H9 (cell line): ENCODE data around the gene EIF3B. TPM values are rescaled to one million over a fixed set of nuclear protein-coding genes. Genes with fewer than 3 reads are reported as not detected.
"Not testable (repeated sequence)": the region's sequence is repeated elsewhere in the genome, so short reads cannot be mapped to it uniquely, and the experiment has no call there.

ENCODE experiments used
- DNase-seq: peaks from one replicate; pipeline ENCODE4 v3.0.0-alpha.2; 2017
- H2AFZ ChIP-seq: one replicate; pipeline ENCODE4 v1.6.1; 2013; ENCODE audit warnings: mild to moderate bottlenecking, low read length, control low read depth, moderate library complexity
- H2AK5ac ChIP-seq: 2 replicates; pipeline ENCODE4 v1.6.1; 2013; ENCODE audit warnings: low read length, control low read depth, mixed read lengths; ENCODE audit not compliant: insufficient read length
- H2BK120ac ChIP-seq: one replicate; pipeline ENCODE4 v1.6.1; 2013; ENCODE audit warnings: low read depth, mild to moderate bottlenecking, low read length, control low read depth, inconsistent platforms; ENCODE audit not compliant: poor library complexity, severe bottlenecking
- H2BK12ac ChIP-seq: 2 replicates; pipeline ENCODE4 v1.6.1; 2013; ENCODE audit warnings: low read length, control low read depth, mixed read lengths, low read depth; ENCODE audit not compliant: insufficient read length
- H2BK15ac ChIP-seq: 2 replicates; pipeline ENCODE4 v1.6.1; 2013; ENCODE audit warnings: low read depth, low read length, control low read depth
- H2BK20ac ChIP-seq: one replicate; pipeline ENCODE4 v1.6.1; 2013; ENCODE audit warnings: low read depth, mild to moderate bottlenecking, low read length, control low read depth, inconsistent platforms; ENCODE audit not compliant: poor library complexity, severe bottlenecking
- H2BK5ac ChIP-seq: 2 replicates; pipeline ENCODE4 v1.6.1; 2013; ENCODE audit warnings: low read length, control low read depth, mixed read lengths; ENCODE audit not compliant: insufficient read length
- H3K14ac ChIP-seq: 2 replicates; pipeline ENCODE4 v1.6.1; 2013; ENCODE audit warnings: low read length, control low read depth; ENCODE audit not compliant: insufficient read depth
- H3K18ac ChIP-seq: 2 replicates; pipeline ENCODE4 v1.6.1; 2013; ENCODE audit warnings: low read depth, mild to moderate bottlenecking, mixed read lengths, low read length, control low read depth; ENCODE audit not compliant: insufficient read length
- H3K23ac ChIP-seq: 2 replicates; pipeline ENCODE4 v1.6.1; 2013; ENCODE audit warnings: low read length, control low read depth, mixed read lengths, low read depth; ENCODE audit not compliant: insufficient read length
- H3K23me2 ChIP-seq: 2 replicates; pipeline ENCODE4 v1.6.1; 2013; ENCODE audit warnings: low read depth, mild to moderate bottlenecking, mixed read lengths, low read length, control low read depth; ENCODE audit not compliant: insufficient read length, poor library complexity, severe bottlenecking
- H3K27ac ChIP-seq: 2 replicates; pipeline ENCODE4 v1.5.1; 2013; ENCODE audit warnings: low read length, control low read depth, mixed read lengths, low read depth; ENCODE audit not compliant: insufficient read length
- H3K27me3 ChIP-seq: 2 replicates; pipeline ENCODE4 v1.6.1; 2013; ENCODE audit warnings: low read length, control low read depth, inconsistent platforms; ENCODE audit not compliant: insufficient read depth
- H3K4ac ChIP-seq: 2 replicates; pipeline ENCODE4 v1.6.1; 2013; ENCODE audit warnings: low read depth, mild to moderate bottlenecking, control low read depth, inconsistent platforms, low read length, moderate library complexity
- H3K4me1 ChIP-seq: 2 replicates; pipeline ENCODE4 v1.6.1; 2013; ENCODE audit warnings: low read length, control low read depth, inconsistent platforms; ENCODE audit not compliant: insufficient read depth
- H3K4me2 ChIP-seq: 2 replicates; pipeline ENCODE4 v1.6.1; 2013; ENCODE audit warnings: low read length, control low read depth, mixed read lengths; ENCODE audit not compliant: insufficient read length, insufficient read depth
- H3K56ac ChIP-seq: 2 replicates; pipeline ENCODE4 v1.6.1; 2013; ENCODE audit warnings: low read depth, mild to moderate bottlenecking, mixed read lengths, low read length, control low read depth; ENCODE audit not compliant: insufficient read length
- H3K79me1 ChIP-seq: 2 replicates; pipeline ENCODE4 v1.6.1; 2013; ENCODE audit warnings: low read depth, mild to moderate bottlenecking, moderate library complexity, low read length, control low read depth, inconsistent platforms; ENCODE audit not compliant: insufficient read depth, poor library complexity, severe bottlenecking
- H3K79me2 ChIP-seq: 2 replicates; pipeline ENCODE4 v1.6.1; 2013; ENCODE audit warnings: low read length, control low read depth, inconsistent platforms; ENCODE audit not compliant: insufficient read depth
- H3K9ac ChIP-seq: 2 replicates; pipeline ENCODE4 v1.6.1; 2013; ENCODE audit warnings: low read length, control low read depth, mixed read lengths; ENCODE audit not compliant: insufficient read length; ENCODE audit errors: extremely low read depth
- H3K9me3 ChIP-seq: one replicate; pipeline ENCODE4 v1.6.1; 2013; ENCODE audit warnings: low read depth, low read length, inconsistent platforms; ENCODE audit not compliant: control insufficient read depth
- H3T11ph ChIP-seq: one replicate; pipeline ENCODE4 v1.6.1; 2013; ENCODE audit warnings: mild to moderate bottlenecking, low read length, control low read depth, inconsistent platforms
- H4K20me1 ChIP-seq: one replicate; pipeline ENCODE4 v1.6.1; 2013; ENCODE audit not compliant: control insufficient read depth, insufficient read length, insufficient read depth
- H4K5ac ChIP-seq: 2 replicates; pipeline ENCODE4 v1.6.1; 2013; ENCODE audit warnings: low read depth, mild to moderate bottlenecking, mixed read lengths, low read length, control low read depth; ENCODE audit not compliant: insufficient read length
- H4K8ac ChIP-seq: replicated peaks from 2 replicates; pipeline ENCODE4 v1.6.1; 2013; ENCODE audit warnings: low read length, control low read depth, mixed read lengths, low read depth; ENCODE audit not compliant: insufficient read length
- H4K91ac ChIP-seq: 2 replicates; pipeline ENCODE4 v1.6.1; 2013; ENCODE audit warnings: low read depth, mild to moderate bottlenecking, moderate library complexity, mixed read lengths, low read length, control low read depth; ENCODE audit not compliant: insufficient read length
- H3K27ac Mint-ChIP-seq, 3 experiments: 2 replicates in 2 of 3; 3 replicates in 1 of 3; pipeline ENCODE4 v1.8.0; 2020 to 2021; ENCODE audit warnings: mixed read lengths in 3 of 3, mild to moderate bottlenecking in 1 of 3, moderate library complexity in 1 of 3
- H3K27me3 Mint-ChIP-seq: 2 replicates; pipeline ENCODE4 v1.8.0; 2021; ENCODE audit warnings: low read depth, mild to moderate bottlenecking, moderate library complexity, mixed read lengths
- H3K36me3 Mint-ChIP-seq, 3 experiments: 2 replicates in 2 of 3; 3 replicates in 1 of 3; pipeline ENCODE4 v1.8.0; 2020 to 2021; ENCODE audit warnings: low read depth in 3 of 3, mixed read lengths in 3 of 3; ENCODE audit not compliant: insufficient read depth in 1 of 3
- H3K4me1 Mint-ChIP-seq, 2 experiments: 2 replicates each; pipeline ENCODE4 v1.8.0; 2020; ENCODE audit warnings: mixed read lengths in 2 of 2
- H3K4me3 Mint-ChIP-seq, 2 experiments: 2 replicates in 1 of 2; 3 replicates in 1 of 2; pipeline ENCODE4 v1.8.0; 2020 to 2021; ENCODE audit warnings: mild to moderate bottlenecking in 2 of 2, mixed read lengths in 2 of 2, moderate library complexity in 1 of 2
- H3K9me3 Mint-ChIP-seq, 2 experiments: 2 replicates in 1 of 2; 3 replicates in 1 of 2; pipeline ENCODE4 v1.8.0; 2020; ENCODE audit warnings: mild to moderate bottlenecking in 2 of 2, mixed read lengths in 2 of 2, moderate library complexity in 1 of 2
- CTCF ChIP-seq: fragments of 200-600 bp; sonication (generic); conservative IDR thresholded peaks from 3 replicates; pipeline ENCODE4 v1.8.0; 2021; ENCODE audit warnings: antibody characterized with exemption, mild to moderate bottlenecking
- WGBS: extraction: QIAGEN DNeasy Blood & Tissue Kit; methylation state at CpG from one replicate; pipeline ENCODE4 v1.1.7; 2013; ENCODE audit warnings: missing lambda C conversion rate, low lambda C conversion rate, mixed read lengths; ENCODE audit not compliant: insufficient read length; ENCODE audit errors: extremely low coverage; 5-methylcytosine and 5-hydroxymethylcytosine counted together
- total RNA-seq: library from RNA; stranded (reverse); gene quantifications from 2 replicates; pipeline ENCODE4 v1.2.1, GENCODE V29; 2021

Gene EIF3B
- total RNA-seq, 1 experiment from 2014 or later: 337 TPM

GRCh38 chr7:2331707-2332106 is 22.9 kb upstream of the EIF3B start:
- Histone ChIP-seq H3K23ac (no peak overlapping the region), H3K4me2 (no peak overlapping the region), H2BK120ac (no peak overlapping the region), H2BK15ac (no peak overlapping the region), H2BK5ac (no peak overlapping the region), H4K8ac (no peak overlapping the region), H3K14ac (no peak overlapping the region), H3K79me2 (no peaks in the 10 kb centered on the region), H3K4ac (no peak overlapping the region), H4K5ac (no peak overlapping the region), H3K9ac (no peak overlapping the region), H2BK12ac (no peak overlapping the region), H4K91ac (no peak overlapping the region), H2BK20ac (no peak overlapping the region), H3K4me1 (no peaks in the 10 kb centered on the region), H3K23me2 (no peaks in the 10 kb centered on the region), H2AFZ (no peak overlapping the region), H3K27ac (no peak overlapping the region), H3K18ac (no peak overlapping the region), H2AK5ac (no peak overlapping the region), H3T11ph (no peak overlapping the region), H4K20me1 (no peaks in the 10 kb centered on the region), H3K79me1 (no peaks in the 10 kb centered on the region), H3K9me3 (no peaks in the 10 kb centered on the region), H3K27me3 (no peaks in the 10 kb centered on the region), H3K56ac (no peak overlapping the region)
- no peak overlapping the region for H3K4me3 Mint-ChIP-seq
- DNase-seq: no peak
- H3K9me3 Mint-ChIP-seq: no peaks in the 10 kb centered on the region
- no peak for TF ChIP-seq CTCF
- peaks cover 0 to 28% (median 6%) of the 10 kb centered on the region in 3 experiments; a peak in 4 of 7 replicates for H3K36me3 Mint-ChIP-seq
- H3K4me1 Mint-ChIP-seq: no peaks in the 10 kb centered on the region; a peak in 1 of 4 replicates
- WGBS: no CpG with 5 or more reads among the region's 6 CpGs
- H3K27ac Mint-ChIP-seq: no peak overlapping the region; a peak in 1 of 7 replicates
- no peaks in the 10 kb centered on the region for H3K27me3 Mint-ChIP-seq

- not testable (repeated sequence) for H3K23me2 ChIP-seq, H3K4me2 ChIP-seq, H4K20me1 ChIP-seq, H3K27me3 ChIP-seq, H4K8ac ChIP-seq, H2BK5ac ChIP-seq, H3T11ph ChIP-seq, H2BK20ac ChIP-seq, H3K79me2 ChIP-seq, H4K5ac ChIP-seq, H3K27ac ChIP-seq, H3K4me1 Mint-ChIP-seq, H3K4me1 ChIP-seq, H3K4me3 Mint-ChIP-seq, H3K9ac ChIP-seq, H3K18ac ChIP-seq, H4K91ac ChIP-seq, H2AFZ ChIP-seq, H3K23ac ChIP-seq, H3K79me1 ChIP-seq, H2BK120ac ChIP-seq, H3K14ac ChIP-seq, DNase-seq, H3K27me3 Mint-ChIP-seq, H2BK12ac ChIP-seq, H3K9me3 Mint-ChIP-seq, H2AK5ac ChIP-seq, H3K4ac ChIP-seq, H2BK15ac ChIP-seq, H3K9me3 ChIP-seq, H3K56ac ChIP-seq
- WGBS: no CpG with 5 or more reads among the region's 4 CpGs
- Mint-ChIP-seq H3K27ac (peak overlapping the region in 1 of 3 experiments; percentile 92; a peak in 3 of 7 replicates), H3K36me3 (peaks cover 0 to 33% (median 6%) of the 10 kb centered on the region in 3 experiments; a peak in 5 of 7 replicates)
Measured at GRCh38 chr7:2332606-2333231, 21.9 kb upstream of the EIF3B start.
